GM19372 (cell line): Measurements from ENCODE around the gene CLDN18.
A peak's percentile ranks its signal among the peaks of the same experiment; 100 is the strongest.

Experiments used
- ATAC-seq: cut with Tn5 transposase; IDR thresholded peaks from one replicate; pipeline ENCODE4 v1.9.1; 2021; ENCODE audit warnings: mild to moderate bottlenecking, low read depth, moderate library complexity; ENCODE audit not compliant: unreplicated experiment

CLDN18 gene

DNA sequence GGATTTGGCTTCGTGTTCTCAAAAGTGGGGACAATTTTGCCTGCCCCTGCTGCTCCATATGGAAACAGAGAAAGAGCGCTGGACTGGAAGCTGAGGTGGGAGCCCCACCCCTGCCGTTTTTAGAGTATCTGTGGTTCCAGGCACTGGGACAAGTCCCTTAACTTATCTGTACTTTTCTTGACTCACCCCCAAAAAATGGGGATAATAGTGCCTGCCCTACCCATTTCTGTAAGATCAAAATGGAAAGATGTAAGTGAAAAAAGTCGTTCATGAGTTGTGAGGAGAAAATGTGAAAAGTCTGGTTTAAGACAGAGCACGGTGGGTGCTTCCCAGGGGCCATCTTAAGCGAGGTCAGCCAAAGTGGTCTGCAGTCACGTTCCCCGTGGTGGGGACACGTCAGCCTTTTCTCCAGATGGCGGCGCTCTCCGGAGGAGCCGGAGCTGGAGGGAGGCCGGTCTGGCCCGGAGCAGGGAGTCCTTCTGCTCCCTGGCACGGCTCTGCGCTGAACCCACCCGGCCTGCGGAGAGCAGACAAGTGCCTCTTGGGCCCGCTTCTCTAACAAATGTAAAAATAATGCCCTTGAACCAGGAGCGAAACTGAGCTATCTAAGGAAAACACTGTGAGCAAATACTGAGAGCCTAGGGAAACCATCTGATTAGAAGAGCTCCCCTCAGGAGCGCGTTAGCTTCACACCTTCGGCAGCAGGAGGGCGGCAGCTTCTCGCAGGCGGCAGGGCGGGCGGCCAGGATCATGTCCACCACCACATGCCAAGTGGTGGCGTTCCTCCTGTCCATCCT is at the start of gene CLDN18:
Gene CLDN18, plus strand, starts transcription at position 690 of the 797 bp plus-strand sequence. Its CDS starts 61 bp downstream, at position 751.
- ATAC-seq, result no peak

DNA sequence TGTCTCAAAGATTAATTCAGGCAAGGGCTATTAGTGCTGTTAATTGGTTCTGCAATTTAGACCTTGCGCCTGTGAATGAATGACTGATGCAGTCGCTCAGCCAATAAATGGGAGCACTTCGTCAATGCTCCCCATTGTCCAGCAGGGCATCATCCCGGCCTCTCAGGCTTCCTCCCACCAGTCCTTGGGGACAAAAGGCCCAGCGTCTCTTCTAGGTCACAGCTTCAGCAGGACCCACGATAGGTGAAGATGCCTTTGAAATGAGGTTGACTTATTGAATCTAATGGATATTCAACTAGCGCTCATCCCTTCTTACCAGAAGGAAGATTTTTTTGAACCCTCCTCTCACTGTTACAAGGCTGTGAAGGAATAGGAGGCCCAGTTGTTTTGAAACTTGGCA is 47.7 kb upstream of the CLDN18 start:
- ATAC-seq, result no peak

DNA sequence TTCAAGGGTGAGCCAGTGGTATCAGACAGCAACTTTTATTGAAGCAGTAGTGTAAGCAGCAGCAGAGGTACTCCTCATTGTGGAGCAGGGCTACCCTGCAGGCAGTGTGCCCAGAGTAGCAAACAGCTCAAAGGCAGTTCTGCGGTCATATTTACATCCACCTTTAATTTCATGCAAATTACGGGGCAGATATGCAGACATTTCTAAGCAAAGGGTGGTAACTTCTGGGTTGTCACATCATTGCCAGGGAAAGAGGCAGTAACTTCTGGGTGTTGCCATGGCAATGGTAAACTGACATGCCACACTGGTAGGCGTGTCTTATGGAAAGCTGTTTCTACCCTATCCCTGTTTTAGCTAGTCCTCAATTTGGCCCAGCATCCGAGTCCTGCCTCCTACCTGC is 46.5 kb upstream of the CLDN18 start:
- no peak for ATAC-seq

DNA sequence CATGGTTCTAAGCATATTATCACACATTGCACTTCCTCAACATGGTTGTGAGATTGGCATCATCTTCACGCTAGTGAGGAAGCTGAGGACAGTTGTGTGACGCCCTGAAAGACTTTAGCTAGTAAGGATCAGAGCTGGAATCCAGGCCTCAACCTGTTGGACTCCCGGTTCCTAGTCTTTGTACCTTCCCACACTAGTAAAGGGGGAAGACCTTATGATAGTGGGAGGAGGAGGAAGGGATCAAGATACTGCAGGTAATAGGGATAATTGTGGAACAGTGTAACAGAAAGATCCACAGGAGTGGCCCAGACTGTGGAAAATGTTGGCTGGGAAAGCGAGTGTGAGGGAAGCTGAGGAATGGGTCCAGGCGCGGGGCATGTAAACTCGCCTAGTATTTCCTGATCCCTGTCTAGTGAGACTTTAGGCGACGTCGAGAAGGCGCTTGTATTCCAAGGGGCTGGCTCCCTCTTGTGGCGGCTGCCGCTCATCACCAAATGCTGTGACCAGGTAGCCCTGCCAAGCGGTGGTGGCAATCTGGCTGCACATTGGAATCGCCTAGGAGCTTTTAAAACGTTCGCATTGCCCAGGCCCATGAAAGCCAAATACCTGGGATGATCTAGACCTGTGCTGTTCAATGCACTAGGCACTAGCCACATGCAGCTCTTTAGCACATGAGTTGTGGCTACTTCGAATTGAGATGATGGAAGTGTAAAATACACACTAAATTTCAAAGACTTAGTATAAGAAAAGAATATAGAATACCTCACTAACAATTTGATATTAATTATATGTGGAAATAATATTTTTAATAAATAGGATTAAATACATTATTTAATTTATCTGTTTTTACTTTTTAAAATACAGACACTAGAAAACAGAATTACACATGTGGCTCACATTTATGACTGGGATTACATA is 38.8 kb upstream of the CLDN18 start:
- peak; percentile 99 for ATAC-seq

GRCh38 chr3:137972396-137972795 is 37.6 kb upstream of the CLDN18 start:
- ATAC-seq, result no peak

GRCh38 chr3:137978328-137978727 is 31.6 kb upstream of the CLDN18 start:
- no peak for ATAC-seq

GRCh38 chr3:137987723-137988122 is 22.2 kb upstream of the CLDN18 start:
- ATAC-seq, result no peak

GRCh38 chr3:137988152-137988551 is 21.8 kb upstream of the CLDN18 start:
- ATAC-seq, result peak; percentile 74

DNA sequence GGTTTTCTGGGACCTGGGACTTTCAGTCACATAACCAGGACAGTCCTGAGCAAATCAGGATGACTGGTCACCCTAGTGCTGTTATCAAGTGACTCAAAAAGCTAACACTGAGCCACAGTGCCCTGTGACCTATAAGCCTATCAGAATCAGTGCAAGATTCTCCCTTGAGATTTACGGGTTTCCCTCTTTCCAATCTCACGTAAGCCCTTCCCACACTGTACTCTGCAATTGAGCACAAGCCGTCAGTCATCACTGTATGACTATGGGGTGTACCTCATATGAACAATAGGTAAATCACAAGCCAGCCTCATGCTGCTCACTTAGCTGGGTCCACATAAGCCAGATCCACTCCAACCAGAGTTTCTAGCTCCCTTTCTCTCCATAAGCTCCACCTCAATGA is 21.0 kb upstream of the CLDN18 start:
- peak; percentile 44 for ATAC-seq

- no peak for ATAC-seq
Measured at GRCh38 chr3:137990427-137990826, 19.5 kb upstream of the CLDN18 start.

DNA sequence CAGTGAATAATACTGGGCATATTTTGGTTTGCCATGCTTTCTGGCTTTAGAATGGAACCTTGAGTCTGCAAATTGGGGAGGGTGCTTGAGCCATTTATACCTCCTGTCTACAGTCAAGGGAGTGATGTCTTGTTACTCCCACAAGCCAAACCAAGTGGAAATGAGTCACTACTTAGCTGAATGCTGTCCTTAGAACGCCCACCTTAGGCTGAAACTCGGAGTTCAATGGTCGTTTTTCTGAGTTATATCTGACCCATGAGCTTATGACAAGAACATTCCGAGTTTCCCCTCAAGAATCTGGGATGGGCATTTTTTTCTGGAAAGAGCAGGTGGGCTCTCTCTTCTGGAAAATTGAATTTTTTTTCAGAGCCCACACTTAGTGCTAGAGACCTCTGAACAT is 17.4 kb upstream of the CLDN18 start:
- ATAC-seq, result no peak

DNA sequence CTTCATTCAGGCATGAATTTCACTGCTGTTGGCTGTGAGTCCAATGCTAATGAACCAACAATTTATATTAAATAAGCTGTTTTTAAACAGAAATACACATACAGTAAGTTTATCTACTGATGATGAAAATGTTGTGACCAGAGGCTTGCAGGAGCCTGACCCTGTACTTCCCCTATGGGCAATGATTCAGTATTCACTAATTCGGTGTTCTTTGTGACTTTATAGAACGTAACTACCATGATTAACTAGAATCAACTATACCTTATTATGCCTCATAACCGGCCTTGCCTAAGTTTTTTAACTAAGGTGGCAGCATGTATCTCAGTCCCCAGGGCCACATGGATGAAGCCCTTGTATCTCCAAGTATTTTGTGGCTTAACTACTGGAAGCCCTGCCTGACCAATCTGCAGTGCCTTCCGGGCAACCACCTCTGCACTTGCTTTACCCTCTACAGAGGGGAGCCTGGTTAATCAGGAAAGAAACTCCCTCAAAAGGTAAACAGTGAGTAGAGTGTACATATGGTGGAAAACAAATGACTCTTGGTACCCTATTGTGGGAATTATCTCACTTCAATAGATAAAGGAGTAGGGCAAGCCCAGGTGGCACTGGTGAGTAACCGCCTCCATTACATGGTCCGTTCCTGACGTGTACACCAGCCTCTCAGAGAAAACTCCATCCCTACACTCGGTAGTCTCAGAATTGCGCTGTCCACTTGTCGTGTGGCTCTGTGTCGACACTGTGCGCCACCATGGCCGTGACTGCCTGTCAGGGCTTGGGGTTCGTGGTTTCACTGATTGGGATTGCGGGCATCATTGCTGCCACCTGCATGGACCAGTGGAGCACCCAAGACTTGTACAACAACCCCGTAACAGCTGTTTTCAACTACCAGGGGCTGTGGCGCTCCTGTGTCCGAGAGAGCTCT is 11.6 kb upstream of the CLDN18 start:
- ATAC-seq, result no peak

DNA sequence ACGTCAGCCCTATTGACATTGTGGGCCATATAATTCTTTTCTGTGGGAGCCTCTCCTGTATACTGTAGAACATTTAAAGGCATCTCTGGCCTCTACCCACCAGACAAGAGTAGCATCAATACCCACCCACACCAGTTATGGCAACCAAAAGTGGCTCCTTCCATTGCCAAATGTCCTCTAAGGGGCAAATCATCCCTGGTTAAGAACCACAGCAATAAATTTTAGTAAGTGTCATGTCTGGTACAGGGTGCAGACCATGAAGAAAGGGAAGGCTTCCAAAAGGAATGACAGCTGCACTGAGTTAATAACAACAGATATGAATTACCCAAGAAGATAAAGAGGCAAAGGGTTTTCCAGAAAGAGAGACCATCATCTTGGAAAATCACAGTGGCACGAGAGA is 6.9 kb upstream of the CLDN18 start:
- no peak for ATAC-seq

DNA sequence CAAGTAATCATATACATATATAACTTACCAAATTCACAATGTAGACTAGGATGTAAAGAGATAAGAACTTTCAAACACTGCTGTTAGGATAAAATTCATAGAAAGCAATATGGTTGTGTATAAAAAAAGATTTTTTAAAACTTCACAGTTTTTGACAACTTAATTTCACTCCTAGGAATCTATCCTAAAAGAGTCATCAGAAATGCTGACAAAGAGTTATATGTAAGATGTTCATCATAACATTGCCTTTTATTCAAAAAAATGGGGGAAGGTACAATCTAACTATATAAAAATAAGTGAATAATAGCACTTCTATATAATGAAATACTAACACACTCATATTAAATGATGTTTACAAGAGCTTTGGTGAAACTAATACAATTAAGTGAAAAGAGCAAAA is 4.3 kb upstream of the CLDN18 start:
- no peak for ATAC-seq

DNA sequence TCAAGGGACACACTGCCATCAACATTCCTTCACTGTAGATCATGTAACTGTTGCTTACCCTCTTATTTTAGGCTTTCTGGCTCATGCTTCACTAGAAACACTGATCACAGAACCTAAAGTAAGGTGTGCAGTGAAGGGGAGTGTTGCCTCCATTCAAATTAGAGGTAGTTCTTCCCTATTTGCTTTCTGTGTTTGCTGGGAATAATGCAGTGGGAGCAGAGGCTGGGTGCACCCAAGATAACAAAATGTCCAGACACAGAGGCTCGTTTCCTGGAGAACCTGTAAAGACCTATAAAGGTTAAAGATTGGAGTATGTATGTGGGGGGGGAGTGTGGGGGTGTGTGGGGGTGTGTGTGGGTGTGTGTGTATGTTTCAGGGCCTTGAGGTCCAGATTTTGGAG is 2.1 kb upstream of the CLDN18 start:
- ATAC-seq, result no peak

DNA sequence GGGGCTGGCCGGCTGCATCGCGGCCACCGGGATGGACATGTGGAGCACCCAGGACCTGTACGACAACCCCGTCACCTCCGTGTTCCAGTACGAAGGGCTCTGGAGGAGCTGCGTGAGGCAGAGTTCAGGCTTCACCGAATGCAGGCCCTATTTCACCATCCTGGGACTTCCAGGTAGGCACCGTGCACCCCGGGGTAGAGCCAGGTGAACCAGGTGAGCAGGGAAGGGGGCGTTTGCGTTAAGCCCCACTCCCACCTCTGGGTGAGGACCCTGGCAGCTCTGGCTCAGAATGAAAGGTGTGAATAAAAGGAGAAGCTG is 267 bp downstream of the CLDN18 start:
- no peak for ATAC-seq

- ATAC-seq, result no peak
Measured at GRCh38 chr3:138011722-138012121, 1.8 kb downstream of the CLDN18 start.

- no peak for ATAC-seq
Measured at GRCh38 chr3:138012526-138012925, 2.6 kb downstream of the CLDN18 start.

- ATAC-seq, result no peak
Measured at GRCh38 chr3:138016065-138016464, 6.1 kb downstream of the CLDN18 start.

DNA sequence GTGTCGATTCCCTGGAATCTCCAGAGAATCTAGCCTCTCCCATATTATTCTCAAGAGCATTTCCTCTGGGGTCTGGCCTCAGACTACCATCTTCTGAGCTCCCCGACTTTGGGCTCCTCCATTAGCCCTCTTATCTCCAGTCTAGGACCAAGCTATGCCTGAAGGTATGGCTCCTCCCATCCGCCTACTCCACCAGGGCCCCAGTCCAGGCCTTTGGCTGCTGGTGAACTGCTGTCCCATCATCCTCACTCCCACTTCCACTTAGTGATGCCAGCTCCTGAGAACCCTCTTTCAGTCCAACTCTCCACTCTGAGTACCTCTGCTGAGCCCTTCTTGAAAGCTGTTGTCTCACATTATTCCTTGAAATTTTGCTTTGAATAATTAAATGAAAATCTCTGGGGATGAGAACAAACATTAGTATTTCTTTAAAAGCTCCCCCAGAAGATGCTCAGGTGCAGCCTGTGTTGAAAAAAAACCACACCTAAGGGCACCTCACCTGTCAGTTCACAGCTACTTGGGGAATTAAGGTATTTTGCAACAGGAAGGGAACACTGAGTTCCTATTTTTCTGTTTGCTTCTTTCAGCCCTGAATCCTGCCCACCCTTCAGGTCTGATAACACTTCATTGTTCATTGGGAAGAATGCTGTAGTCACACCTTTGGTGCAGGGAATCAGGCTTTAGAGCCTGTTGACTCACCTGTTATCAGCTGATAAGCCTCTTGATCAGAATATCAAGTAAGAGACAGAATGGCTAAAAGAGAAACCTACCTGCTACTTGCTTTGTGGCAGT is 9.5 kb downstream of the CLDN18 start:
- ATAC-seq, result no peak
